OCI-LY7 (cell line): ENCODE data around the gene STAMBPL1. TPM values are rescaled to one million over a fixed set of nuclear protein-coding genes. Genes with fewer than 3 reads are reported as not detected.

Source experiments
- BruUV-seq: library from RNA; stranded (reverse); fragments of 400-500 nt; replicated peaks from 2 replicates; lab custom pipeline; 2021; lab: Mats Ljungman, UMichigan
- CTCF ChIA-PET: fragments of 300-600 bp; sonication (Branson Sonifier 250); formaldehyde crosslinking; loops from one replicate; lab custom pipeline; 2022; ENCODE audit warnings: antibody characterized with exemption; ENCODE audit not compliant: unreplicated experiment; lab: Charles Lee
- POLR2A ChIA-PET: fragments of 300-600 bp; sonication (Branson Sonifier 250); formaldehyde crosslinking; loops from one replicate; lab custom pipeline; 2022; ENCODE audit warnings: antibody characterized with exemption; lab: Charles Lee
- DNase-seq: peaks from one replicate; pipeline ENCODE4 v3.0.0-alpha.2; 2015; ENCODE audit warnings: low spot score
- H2AFZ ChIP-seq: fragments of 200-600 bp; sonication (generic), shearing (Covaris generic); 2 replicates; pipeline ENCODE4 v1.6.1; 2014; ENCODE audit warnings: mild to moderate bottlenecking, antibody characterized with exemption, low read length, moderate library complexity
- H3K27ac ChIP-seq: fragments of 200-600 bp; sonication (generic); 2 replicates; pipeline ENCODE4 v1.5.1; 2014; ENCODE audit warnings: mixed run types, low read depth, mild to moderate bottlenecking, moderate library complexity, low read length, inconsistent platforms; ENCODE audit not compliant: poor library complexity, severe bottlenecking
- H3K36me3 ChIP-seq: fragments of 200-600 bp; sonication (generic); 2 replicates; pipeline ENCODE4 v1.6.1; 2014; ENCODE audit warnings: mild to moderate bottlenecking, antibody characterized with exemption, low read length, moderate library complexity, mixed read lengths; ENCODE audit not compliant: insufficient read depth
- H3K4me1 ChIP-seq: fragments of 200-600 bp; sonication (generic); 2 replicates; pipeline ENCODE4 v1.5.1; 2014; ENCODE audit warnings: mild to moderate bottlenecking, low read length; ENCODE audit not compliant: insufficient read depth, poor library complexity, severe bottlenecking
- H3K4me2 ChIP-seq: fragments of 200-600 bp; sonication (generic); 2 replicates; pipeline ENCODE4 v1.6.1; 2014; ENCODE audit warnings: mild to moderate bottlenecking, low read length
- H3K4me3 ChIP-seq: fragments of 200-600 bp; sonication (generic); 2 replicates; pipeline ENCODE4 v1.5.1; 2014; ENCODE audit warnings: mild to moderate bottlenecking, low read depth, low read length; ENCODE audit not compliant: poor library complexity, severe bottlenecking
- H3K79me2 ChIP-seq: fragments of 200-600 bp; sonication (generic); 2 replicates; pipeline ENCODE4 v1.6.1; 2016; ENCODE audit warnings: low read depth, mild to moderate bottlenecking, low read length, moderate library complexity, mixed read lengths; ENCODE audit not compliant: insufficient read depth
- H3K9me2 ChIP-seq: fragments of 200-600 bp; sonication (generic); 2 replicates; pipeline ENCODE4 v1.6.1; 2016; ENCODE audit warnings: mild to moderate bottlenecking, low read length, mixed read lengths; ENCODE audit not compliant: insufficient read depth
- H3K9me3 ChIP-seq: fragments of 200-600 bp; sonication (generic); 2 replicates; pipeline ENCODE4 v1.6.1; 2014; ENCODE audit warnings: mild to moderate bottlenecking, mixed run types, low read length, mixed read lengths
- H4K20me1 ChIP-seq: fragments of 200-600 bp; sonication (generic); 2 replicates; pipeline ENCODE4 v1.6.1; 2014; ENCODE audit warnings: mild to moderate bottlenecking, antibody characterized with exemption, low read length, moderate library complexity, mixed read lengths; ENCODE audit not compliant: insufficient read depth
- CTCF ChIP-seq: fragments of 200-600 bp; sonication (generic); conservative IDR thresholded peaks from 2 replicates; pipeline ENCODE4 v1.5.1; 2014; ENCODE audit warnings: mild to moderate bottlenecking, antibody characterized with exemption, low read length, moderate library complexity, mixed read lengths
- EZH2phosphoT487 ChIP-seq: fragments of 200-600 bp; sonication (generic); IDR thresholded peaks from 2 replicates; pipeline ENCODE4 v1.6.1; 2018; ENCODE audit warnings: low read depth, borderline replicate concordance, mild to moderate bottlenecking, mixed run types, antibody characterized with exemption, low read length, moderate library complexity, mixed read lengths
- intact Hi-C: fragments of 100-400 bp; cut with micrococcal nuclease; formaldehyde crosslinking; loops from one replicate; pipeline ENCODE4 v1.10.0; 2022; ENCODE audit not compliant: unreplicated experiment
- total RNA-seq, 2 experiments: library from RNA; depleted of rRNA in 1 of 2; stranded (reverse); fragments of >200 nt in 1 of 2; shearing (Covaris generic) in 1 of 2; gene quantifications; 2 replicates each; pipeline ENCODE4 v1.2.3, GENCODE V29; 2014 to 2022

Gene STAMBPL1
- total RNA-seq, 2 experiments from 2014 or later: 44.4 to 47.2 TPM

- no peak overlapping the region for H3K4me3 ChIP-seq
- H4K20me1 ChIP-seq: no peaks in the 10 kb centered on the region
- no peak overlapping the region for H3K27ac ChIP-seq
- CTCF ChIA-PET: no interaction called here
- intact Hi-C loops: no loop called here
- no peak for DNase-seq
- no peak for TF ChIP-seq EZH2phosphoT487
- TF ChIP-seq CTCF: no peak
- no TSS peak for BruUV-seq
- H3K4me1 ChIP-seq: no peaks in the 10 kb centered on the region
- no peak overlapping the region for H3K4me2 ChIP-seq
- POLR2A ChIA-PET: interaction anchor here (0.6 kb wide), 1 partner anchor 38 kb away, joined by 4 read pairs; no protein-coding TSS in a partner anchor
- no peak overlapping the region for H2AFZ ChIP-seq
- H3K79me2 ChIP-seq: no peaks in the 10 kb centered on the region
- H3K9me3 ChIP-seq: no peaks in the 10 kb centered on the region
- no peaks in the 10 kb centered on the region for H3K9me2 ChIP-seq
- H3K36me3 ChIP-seq: no peaks in the 10 kb centered on the region
Measured at GRCh38 chr10:88964360-88964759, 84.3 kb downstream of the STAMBPL1 start.

- Histone ChIP-seq H3K4me2 (no peak overlapping the region), H2AFZ (no peak overlapping the region), H3K9me2 (no peaks in the 10 kb centered on the region), H3K36me3 (no peaks in the 10 kb centered on the region), H4K20me1 (no peaks in the 10 kb centered on the region), H3K4me1 (no peaks in the 10 kb centered on the region), H3K27ac (no peak overlapping the region), H3K79me2 (no peaks in the 10 kb centered on the region), H3K9me3 (no peaks in the 10 kb centered on the region), H3K4me3 (no peak overlapping the region)
- no TSS peak for BruUV-seq
- CTCF ChIA-PET: no interaction called here
- intact Hi-C loops: no loop called here
- TF ChIP-seq EZH2phosphoT487 (no peak), CTCF (no peak)
- no peak for DNase-seq
- POLR2A ChIA-PET: interaction anchor here (0.6 to 1.0 kb wide), 2 partner anchors 27 to 38 kb away, joined by 3 to 4 read pairs; no protein-coding TSS in a partner anchor
Measured at GRCh38 chr10:88964869-88965415, 84.9 kb downstream of the STAMBPL1 start.

GRCh38 chr10:88966797-88967196 is 86.8 kb downstream of the STAMBPL1 start:
- TF ChIP-seq CTCF (no peak), EZH2phosphoT487 (no peak)
- Histone ChIP-seq H3K79me2 (no peaks in the 10 kb centered on the region), H3K36me3 (no peaks in the 10 kb centered on the region), H3K27ac (no peak overlapping the region), H3K9me2 (no peaks in the 10 kb centered on the region), H3K4me1 (no peaks in the 10 kb centered on the region), H3K9me3 (no peaks in the 10 kb centered on the region), H2AFZ (no peak overlapping the region), H3K4me3 (no peak overlapping the region), H4K20me1 (no peaks in the 10 kb centered on the region), H3K4me2 (no peak overlapping the region)
- ChIA-PET CTCF (no interaction called here), POLR2A (interaction anchor here (0.6 to 0.9 kb wide), 3 partner anchors 8 to 230 kb away, joined by 3 to 5 read pairs (median 3); no protein-coding TSS in a partner anchor)
- no peak for DNase-seq
- BruUV-seq: no TSS peak
- intact Hi-C loops: no loop called here
